Body of pancreas (tissue), 4 donors: ENCODE results near the gene MAD1L1. TPM values are rescaled to one million over a fixed set of nuclear protein-coding genes. Genes with fewer than 3 reads are reported as not detected.

ENCODE experiments used
- ATAC-seq: fragments of 150-250 bp; one replicate; pipeline ENCODE4 v1.9.1; 2016
- DNase-seq, 4 donors: peaks; one replicate each; pipeline ENCODE4 v3.0.0-alpha.2; 2019
- H3K27ac ChIP-seq, 4 donors: fragments of 200-600 bp; sonication (generic); 1 replicate in 3 of 4; 2 replicates in 1 of 4; pipeline versions ENCODE4 v1.5.1 to v1.6.1; 2016 to 2019; ENCODE audit warnings: mild to moderate bottlenecking in 1 of 4, mixed read lengths in 1 of 4, moderate library complexity in 1 of 4
- H3K27me3 ChIP-seq, 2 donors: fragments of 200-600 bp; sonication (generic); one replicate each; pipeline ENCODE4 v1.6.0; 2016; ENCODE audit warnings: mild to moderate bottlenecking in 1 of 2
- H3K36me3 ChIP-seq, 2 donors: fragments of 200-600 bp; sonication (generic); replicated peaks in 1 of 2; 2 replicates each; pipeline ENCODE4 v1.5.1; 2016; ENCODE audit warnings: low read depth in 2 of 2; ENCODE audit not compliant: insufficient read depth in 1 of 2
- H3K4me1 ChIP-seq: fragments of 200-600 bp; sonication (generic); one replicate; pipeline ENCODE4 v1.6.0; 2016
- H3K4me3 ChIP-seq, 2 donors: fragments of 200-600 bp; sonication (generic); 1 replicate in 1 of 2; 2 replicates in 1 of 2; pipeline ENCODE4 v1.5.1; 2016 to 2019
- H3K9me3 ChIP-seq, 3 donors: fragments of 200-600 bp; sonication (generic); 1 replicate in 2 of 3; 2 replicates in 1 of 3; pipeline ENCODE4 v1.5.1; 2016
- POLR2A ChIP-seq, 3 donors: fragments of 450-650 bp; IDR thresholded peaks; one replicate each; pipeline ENCODE4 v1.6.1; 2016; ENCODE audit warnings: antibody characterized with exemption in 3 of 3, mild to moderate bottlenecking in 2 of 3
- WGBS, 2 donors: methylation state at CpG; one replicate each; pipeline ENCODE4 v1.1.5; 2017; 5-methylcytosine and 5-hydroxymethylcytosine counted together
- intact Hi-C: fragments of 100-400 bp; cut with DNase I; formaldehyde crosslinking; loops from one replicate; pipeline ENCODE4 v1.15.1; 2023
- total RNA-seq, 2 donors: library from RNA; depleted of rRNA; stranded (reverse); fragments of >200 nt; gene quantifications; one replicate each; pipeline ENCODE4 v1.1.0, GENCODE V29; 2016
- TF ChIP-seq, protein P1 (sequence below), 7 experiments: fragments of 450-650 bp in 4 of 7; fragments of 200-600 bp in 3 of 7; sonication (generic) in 3 of 7; IDR thresholded peaks; one replicate each; pipeline ENCODE4 v1.5.1; 2016 to 2019; ENCODE audit warnings: antibody characterized with exemption in 7 of 7

MAD1L1 gene
- total RNA-seq, 2 donors from 2014 or later = 14.0 to 66.9 TPM

DNA sequence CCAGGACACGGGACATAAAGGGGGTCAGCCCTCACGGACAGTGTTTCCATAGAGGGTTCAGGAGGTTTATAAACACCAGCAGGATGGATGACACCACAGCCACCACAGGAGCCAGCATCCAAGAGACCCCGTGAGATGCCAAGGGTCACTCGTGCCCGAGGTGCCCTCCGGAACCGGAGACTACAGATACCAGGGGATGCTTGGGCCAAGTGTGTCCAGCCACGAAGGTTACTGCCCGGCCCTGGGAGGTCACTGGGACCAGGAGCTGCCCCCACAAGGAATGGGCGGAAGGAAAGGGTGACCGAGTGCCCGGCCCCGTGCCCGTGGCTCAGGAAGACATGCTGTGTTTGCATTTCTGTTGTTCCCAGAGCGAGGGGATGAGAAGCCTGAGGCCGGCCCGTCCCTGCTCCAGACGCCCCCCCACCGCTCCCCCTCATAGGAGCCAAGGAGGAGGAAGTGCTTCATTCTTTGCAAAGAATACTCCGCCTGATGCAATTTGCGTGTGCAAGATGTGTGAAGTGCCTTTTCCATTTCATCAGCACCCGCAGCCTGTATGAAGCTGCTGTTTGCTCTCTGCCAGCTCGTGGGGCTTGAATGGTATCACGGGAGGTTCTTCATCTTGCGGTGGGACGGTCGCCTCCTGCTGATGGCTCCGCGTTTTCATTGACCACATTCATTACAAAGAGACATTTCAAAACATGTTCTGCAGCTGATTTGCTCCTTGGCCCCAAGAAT, 386.2 kb downstream of the MAD1L1 start:
- intact Hi-C loops = no loop called here
- no peaks in the 10 kb centered on the region for H3K9me3 ChIP-seq
- no peak for ATAC-seq
- WGBS, 2 donors = 93 to 94% methylated on average over 19 to 29 of the region's 29 CpGs
- no peak overlapping the region for H3K27ac ChIP-seq
- H3K4me3 ChIP-seq = no peak overlapping the region
- TF ChIP-seq POLR2A (IDR thresholded peaks at IDR 0.05) = no peak
- TF ChIP-seq, protein P1, sequence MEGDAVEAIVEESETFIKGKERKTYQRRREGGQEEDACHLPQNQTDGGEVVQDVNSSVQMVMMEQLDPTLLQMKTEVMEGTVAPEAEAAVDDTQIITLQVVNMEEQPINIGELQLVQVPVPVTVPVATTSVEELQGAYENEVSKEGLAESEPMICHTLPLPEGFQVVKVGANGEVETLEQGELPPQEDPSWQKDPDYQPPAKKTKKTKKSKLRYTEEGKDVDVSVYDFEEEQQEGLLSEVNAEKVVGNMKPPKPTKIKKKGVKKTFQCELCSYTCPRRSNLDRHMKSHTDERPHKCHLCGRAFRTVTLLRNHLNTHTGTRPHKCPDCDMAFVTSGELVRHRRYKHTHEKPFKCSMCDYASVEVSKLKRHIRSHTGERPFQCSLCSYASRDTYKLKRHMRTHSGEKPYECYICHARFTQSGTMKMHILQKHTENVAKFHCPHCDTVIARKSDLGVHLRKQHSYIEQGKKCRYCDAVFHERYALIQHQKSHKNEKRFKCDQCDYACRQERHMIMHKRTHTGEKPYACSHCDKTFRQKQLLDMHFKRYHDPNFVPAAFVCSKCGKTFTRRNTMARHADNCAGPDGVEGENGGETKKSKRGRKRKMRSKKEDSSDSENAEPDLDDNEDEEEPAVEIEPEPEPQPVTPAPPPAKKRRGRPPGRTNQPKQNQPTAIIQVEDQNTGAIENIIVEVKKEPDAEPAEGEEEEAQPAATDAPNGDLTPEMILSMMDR (IDR thresholded peaks at IDR 0.05) = no peak
- H3K27me3 ChIP-seq = no peaks in the 10 kb centered on the region
- DNase-seq = peak in 1 of 4 donors; percentile 5
- H3K36me3 ChIP-seq = no peaks in the 10 kb centered on the region
- no peaks in the 10 kb centered on the region for H3K4me1 ChIP-seq

DNA sequence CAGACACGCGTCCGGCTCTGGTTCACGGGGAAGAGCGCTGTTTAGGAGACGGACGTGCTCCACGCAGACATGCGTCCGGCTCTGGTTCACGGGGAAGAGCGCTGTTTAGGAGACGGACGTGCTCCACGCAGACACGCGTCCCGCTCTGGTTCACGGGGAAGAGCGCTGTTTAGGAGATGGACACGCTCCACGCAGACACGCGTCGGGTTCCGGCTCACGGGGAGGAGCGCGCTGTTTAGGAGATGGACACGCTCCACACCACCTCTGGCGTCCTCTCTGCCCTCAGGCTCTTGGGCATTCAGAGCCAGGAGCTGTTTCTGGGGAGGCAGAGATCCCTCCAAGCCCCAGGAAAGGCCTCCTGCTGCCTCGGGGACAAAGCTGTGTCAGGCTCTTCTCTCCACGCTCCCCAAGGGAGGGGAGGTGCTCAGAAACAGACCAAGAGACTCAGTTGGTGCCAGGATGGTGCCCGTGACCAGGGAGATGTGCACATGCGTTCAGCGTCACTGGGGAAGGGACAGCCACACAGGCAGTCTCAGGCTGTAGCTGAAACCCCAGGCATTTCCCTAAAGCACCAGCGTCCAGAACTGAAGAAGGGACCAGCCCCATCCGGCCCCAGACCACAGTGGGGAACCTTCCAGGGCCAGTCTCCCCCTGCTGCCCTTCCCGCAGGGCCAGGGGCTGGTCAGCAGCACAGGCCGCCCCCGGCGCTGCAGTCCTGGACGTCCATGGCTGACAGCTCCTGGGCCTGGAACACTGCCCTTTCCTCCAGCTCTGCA, 387.0 kb downstream of the MAD1L1 start:
- intact Hi-C loops = no loop called here
- Histone ChIP-seq H3K9me3 (no peaks in the 10 kb centered on the region), H3K4me3 (no peak overlapping the region), H3K4me1 (no peaks in the 10 kb centered on the region), H3K27me3 (no peaks in the 10 kb centered on the region), H3K36me3 (no peaks in the 10 kb centered on the region), H3K27ac (no peak overlapping the region)
- DNase-seq = peak in 2 of 4 donors; percentile 0 to 4
- 89 to 96% methylated on average over 36 to 43 of the region's 43 CpGs for WGBS, 2 donors
- no peak for TF ChIP-seq POLR2A (IDR thresholded peaks at IDR 0.05)
- TF ChIP-seq, protein P1 (IDR thresholded peaks at IDR 0.05) = no peak
- ATAC-seq = no peak

DNA sequence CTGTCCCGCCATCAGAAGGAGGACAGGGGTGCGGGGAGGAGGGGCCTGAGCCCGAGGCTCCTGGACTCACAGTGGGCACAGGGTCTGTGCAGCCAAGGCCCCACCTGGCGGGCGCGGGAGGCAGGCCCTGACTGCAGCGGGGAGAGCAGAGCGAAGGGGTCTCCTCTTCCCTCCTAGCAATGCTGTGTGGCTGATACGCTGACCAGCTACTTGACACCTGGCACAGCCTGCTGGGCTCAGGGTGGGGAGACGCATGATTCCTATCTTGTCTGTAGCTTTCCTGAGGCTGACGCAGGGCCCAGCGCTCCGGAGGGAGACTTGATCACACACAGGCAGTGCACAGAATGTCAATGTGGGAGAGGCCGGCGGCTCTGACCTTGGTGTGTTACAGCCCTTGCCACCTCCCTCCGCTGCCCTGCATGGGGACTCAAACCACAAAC, 387.8 kb downstream of the MAD1L1 start:
- no peaks in the 10 kb centered on the region for H3K27me3 ChIP-seq
- no peak for ATAC-seq
- intact Hi-C loops = no loop called here
- no peaks in the 10 kb centered on the region for H3K36me3 ChIP-seq
- H3K9me3 ChIP-seq = no peaks in the 10 kb centered on the region
- TF ChIP-seq, protein P1 (IDR thresholded peaks at IDR 0.05) = no peak
- TF ChIP-seq POLR2A (IDR thresholded peaks at IDR 0.05) = no peak
- H3K4me3 ChIP-seq = no peak overlapping the region
- DNase-seq = peak in 2 of 4 donors; percentile 2 to 8
- H3K27ac ChIP-seq = no peak overlapping the region
- no peaks in the 10 kb centered on the region for H3K4me1 ChIP-seq
- WGBS, 2 donors = 92 to 93% methylated on average over 6 to 12 of the region's 16 CpGs

DNA sequence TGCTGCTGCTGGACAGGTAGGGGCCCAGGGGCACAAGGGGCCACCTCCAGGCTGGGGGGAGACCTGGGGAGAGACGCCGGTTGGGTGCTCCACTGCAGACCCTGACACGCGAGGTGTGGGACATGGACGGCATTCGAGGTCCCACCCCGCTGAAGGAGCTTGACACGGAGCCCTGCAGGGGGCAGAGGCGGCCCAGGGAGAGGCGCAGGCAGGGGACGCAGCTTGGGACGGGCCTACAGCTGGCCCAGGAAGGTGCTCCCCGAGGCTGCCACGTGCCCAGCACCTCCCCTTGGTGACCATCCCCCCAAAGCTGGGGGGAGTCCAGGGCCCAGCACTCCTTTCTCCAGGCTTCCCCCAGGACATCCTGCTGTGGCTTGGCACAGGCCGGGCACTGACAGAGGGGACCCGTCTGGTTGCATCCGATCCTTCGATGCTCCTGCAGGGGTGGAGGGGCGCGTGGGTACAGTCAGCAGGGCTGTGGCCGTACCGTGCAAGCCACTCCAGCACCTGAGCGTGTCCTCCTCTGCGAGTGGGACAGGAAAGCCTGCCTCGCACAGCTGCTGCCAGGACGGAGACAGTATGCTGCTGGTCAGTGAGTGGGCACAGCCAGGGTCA, 388.3 kb downstream of the MAD1L1 start:
- H3K27ac ChIP-seq = no peak overlapping the region
- no peak for ATAC-seq
- no peaks in the 10 kb centered on the region for H3K36me3 ChIP-seq
- no peak overlapping the region for H3K4me3 ChIP-seq
- no peaks in the 10 kb centered on the region for H3K27me3 ChIP-seq
- 87% methylated on average over 26 of the region's 26 CpGs; no CpG with 5 or more reads in 1 of the 2 donors for WGBS, 2 donors
- H3K4me1 ChIP-seq = no peaks in the 10 kb centered on the region
- DNase-seq = peak in 2 of 4 donors; percentile 2 to 5
- intact Hi-C loops = no loop called here
- no peaks in the 10 kb centered on the region for H3K9me3 ChIP-seq
- no peak for TF ChIP-seq POLR2A (IDR thresholded peaks at IDR 0.05)
- TF ChIP-seq, protein P1 (IDR thresholded peaks at IDR 0.05) = no peak
